PC-9 (cell line): ENCODE results near the gene MSMO1. TPM values are rescaled to one million over a fixed set of nuclear protein-coding genes. Genes with fewer than 3 reads are reported as not detected.
A peak's percentile ranks its signal among the peaks of the same experiment; 100 is the strongest.

Experiments used
- BruUV-seq: library from RNA; stranded (reverse); fragments of 400-500 nt; replicated peaks from 2 replicates; lab custom pipeline; 2021; lab: Mats Ljungman, UMichigan
- CTCF ChIA-PET: fragments of 300-600 bp; sonication (Branson Sonifier 250); formaldehyde crosslinking; loops from one replicate; lab custom pipeline; 2022; ENCODE audit warnings: antibody characterized with exemption; lab: Charles Lee
- POLR2A ChIA-PET: fragments of 300-600 bp; sonication (Branson Sonifier 250); formaldehyde crosslinking; loops from one replicate; lab custom pipeline; 2022; ENCODE audit warnings: antibody characterized with exemption; ENCODE audit not compliant: unreplicated experiment; lab: Charles Lee
- DNase-seq, 2 experiments: peaks; one replicate each; pipeline versions ENCODE4 v3.0.0 to v3.0.0-alpha.2; 2015 to 2022; ENCODE audit warnings: mixed read lengths in 1 of 2
- H2AFZ ChIP-seq: fragments of 200-600 bp; sonication (generic); 2 replicates; pipeline ENCODE4 v1.8.1; 2017; ENCODE audit warnings: antibody characterized with exemption
- H3F3A ChIP-seq: fragments of 200-600 bp; sonication (generic); 2 replicates; pipeline ENCODE4 v1.8.1; 2017; ENCODE audit warnings: antibody characterized with exemption, mild to moderate bottlenecking, low read depth; ENCODE audit not compliant: insufficient read depth
- H3K27ac ChIP-seq: fragments of 200-600 bp; sonication (generic); 2 replicates; pipeline ENCODE4 v1.6.1; 2016; ENCODE audit warnings: mixed run types
- H3K27me3 ChIP-seq: fragments of 200-600 bp; sonication (generic); 2 replicates; pipeline ENCODE4 v1.6.1; 2016; ENCODE audit warnings: low read depth, mixed run types; ENCODE audit not compliant: insufficient read depth
- H3K36me3 ChIP-seq: fragments of 200-600 bp; sonication (generic); 2 replicates; pipeline ENCODE4 v1.6.1; 2016; ENCODE audit warnings: low read depth, mixed run types
- H3K4me1 ChIP-seq: fragments of 200-600 bp; sonication (generic); replicated peaks from 2 replicates; pipeline ENCODE4 v1.6.1; 2016; ENCODE audit warnings: mixed run types; ENCODE audit not compliant: insufficient read depth
- H3K4me2 ChIP-seq: fragments of 200-600 bp; sonication (generic); 2 replicates; pipeline ENCODE4 v1.6.1; 2017; ENCODE audit warnings: mixed run types
- H3K4me3 ChIP-seq: fragments of 200-600 bp; sonication (generic); 2 replicates; pipeline ENCODE4 v1.6.1; 2016; ENCODE audit warnings: mixed run types
- H3K79me2 ChIP-seq: fragments of 200-600 bp; sonication (generic); 2 replicates; pipeline ENCODE4 v1.6.1; 2017; ENCODE audit warnings: low read depth, mixed run types
- H3K9me2 ChIP-seq: fragments of 200-600 bp; sonication (generic); 2 replicates; pipeline ENCODE4 v1.8.1; 2017; ENCODE audit warnings: mild to moderate bottlenecking; ENCODE audit not compliant: insufficient read depth
- H3K9me3 ChIP-seq: fragments of 200-600 bp; sonication (generic); 2 replicates; pipeline ENCODE4 v1.8.1; 2016; ENCODE audit warnings: low read depth; ENCODE audit not compliant: insufficient read depth
- H4K20me1 ChIP-seq: fragments of 200-600 bp; sonication (generic); 2 replicates; pipeline ENCODE4 v1.8.1; 2017; ENCODE audit not compliant: insufficient read depth
- EZH2 ChIP-seq: fragments of 200-600 bp; sonication (generic); IDR thresholded peaks from 2 replicates; pipeline ENCODE4 v1.8.0; 2017; ENCODE audit warnings: antibody characterized with exemption, low read depth
- intact Hi-C: fragments of 100-400 bp; cut with micrococcal nuclease; formaldehyde crosslinking; loops from one replicate; pipeline ENCODE4 v1.10.0; 2022; ENCODE audit not compliant: unreplicated experiment
- total RNA-seq: library from RNA; stranded (reverse); gene quantifications from 2 replicates; pipeline ENCODE4 v1.2.3, GENCODE V29; 2021
- TF ChIP-seq, protein P1 (sequence below): fragments of 200-600 bp; sonication (generic); conservative IDR thresholded peaks from 2 replicates; pipeline ENCODE4 v1.6.1; 2017; ENCODE audit warnings: mixed run types, antibody characterized with exemption, mild to moderate bottlenecking, moderate library complexity

MSMO1 gene
- total RNA-seq, 1 experiment from 2014 or later = 117 TPM

DNA sequence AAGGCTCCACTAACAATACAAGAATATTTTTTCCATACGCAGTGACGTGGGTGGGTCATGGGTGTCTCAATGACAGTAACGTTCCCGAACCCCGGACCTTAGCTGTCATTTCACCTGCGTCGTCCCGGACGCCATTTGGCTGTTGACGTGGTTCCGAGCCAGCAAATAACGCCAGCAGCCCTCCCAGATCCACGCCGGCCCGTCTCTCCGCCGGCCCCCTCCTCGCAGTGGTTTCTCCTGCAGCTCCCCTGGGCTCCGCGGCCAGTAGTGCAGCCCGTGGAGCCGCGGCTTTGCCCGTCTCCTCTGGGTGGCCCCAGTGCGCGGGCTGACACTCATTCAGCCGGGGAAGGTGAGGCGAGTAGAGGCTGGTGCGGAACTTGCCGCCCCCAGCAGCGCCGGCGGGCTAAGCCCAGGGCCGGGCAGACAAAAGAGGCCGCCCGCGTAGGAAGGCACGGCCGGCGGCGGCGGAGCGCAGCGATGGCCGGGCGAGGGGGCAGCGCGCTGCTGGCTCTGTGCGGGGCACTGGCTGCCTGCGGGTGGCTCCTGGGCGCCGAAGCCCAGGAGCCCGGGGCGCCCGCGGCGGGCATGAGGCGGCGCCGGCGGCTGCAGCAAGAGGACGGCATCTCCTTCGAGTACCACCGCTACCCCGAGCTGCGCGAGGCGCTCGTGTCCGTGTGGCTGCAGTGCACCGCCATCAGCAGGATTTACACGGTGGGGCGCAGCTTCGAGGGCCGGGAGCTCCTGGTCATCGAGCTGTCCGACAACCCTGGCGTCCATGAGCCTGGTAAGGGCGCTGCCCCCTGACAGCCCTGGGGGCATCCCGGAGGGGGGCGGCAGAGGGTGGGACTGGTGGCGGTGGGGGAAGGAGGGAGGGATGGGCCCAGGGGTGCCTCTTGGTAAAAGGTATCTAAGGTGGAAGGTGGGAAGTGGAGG lies 51.5 kb downstream of the MSMO1 start, which contains the start of gene CPE:
Gene CPE, plus strand, starts transcription at position 264 of the 933 bp plus-strand sequence. Its CDS starts 214 bp downstream, at position 478.
- H3F3A ChIP-seq = no peaks in the 10 kb centered on the region
- H2AFZ ChIP-seq = peak within 1 kb of the TSS; percentile 69
- DNase-seq = peak in 1 of 2 experiments; percentile 72
- no peak within 1 kb of the TSS for H3K27ac ChIP-seq
- CTCF ChIA-PET = no interaction called here
- no TSS peak for BruUV-seq
- TF ChIP-seq, protein P1, sequence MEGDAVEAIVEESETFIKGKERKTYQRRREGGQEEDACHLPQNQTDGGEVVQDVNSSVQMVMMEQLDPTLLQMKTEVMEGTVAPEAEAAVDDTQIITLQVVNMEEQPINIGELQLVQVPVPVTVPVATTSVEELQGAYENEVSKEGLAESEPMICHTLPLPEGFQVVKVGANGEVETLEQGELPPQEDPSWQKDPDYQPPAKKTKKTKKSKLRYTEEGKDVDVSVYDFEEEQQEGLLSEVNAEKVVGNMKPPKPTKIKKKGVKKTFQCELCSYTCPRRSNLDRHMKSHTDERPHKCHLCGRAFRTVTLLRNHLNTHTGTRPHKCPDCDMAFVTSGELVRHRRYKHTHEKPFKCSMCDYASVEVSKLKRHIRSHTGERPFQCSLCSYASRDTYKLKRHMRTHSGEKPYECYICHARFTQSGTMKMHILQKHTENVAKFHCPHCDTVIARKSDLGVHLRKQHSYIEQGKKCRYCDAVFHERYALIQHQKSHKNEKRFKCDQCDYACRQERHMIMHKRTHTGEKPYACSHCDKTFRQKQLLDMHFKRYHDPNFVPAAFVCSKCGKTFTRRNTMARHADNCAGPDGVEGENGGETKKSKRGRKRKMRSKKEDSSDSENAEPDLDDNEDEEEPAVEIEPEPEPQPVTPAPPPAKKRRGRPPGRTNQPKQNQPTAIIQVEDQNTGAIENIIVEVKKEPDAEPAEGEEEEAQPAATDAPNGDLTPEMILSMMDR = no peak; the same call in 1 of the 2 replicates
- TF ChIP-seq EZH2 = no peak
- peak within 1 kb of the TSS; percentile 65 for H3K4me2 ChIP-seq
- no peaks in the 10 kb centered on the region for H3K36me3 ChIP-seq
- H3K9me2 ChIP-seq = no peaks in the 10 kb centered on the region
- H3K9me3 ChIP-seq = no peaks in the 10 kb centered on the region
- H3K4me1 ChIP-seq = no peaks in the 10 kb centered on the region
- H3K4me3 ChIP-seq = peak within 1 kb of the TSS; percentile 58; the same call in 1 of the 2 replicates
- no peaks in the 10 kb centered on the region for H4K20me1 ChIP-seq
- POLR2A ChIA-PET = interaction anchor here (0.6 kb wide), 1 partner anchor 20 kb away, joined by 3 read pairs; no protein-coding TSS in a partner anchor
- intact Hi-C loops = no loop called here
- H3K27me3 ChIP-seq = no peaks in the 10 kb centered on the region
- H3K79me2 ChIP-seq = no peaks in the 10 kb centered on the region

DNA sequence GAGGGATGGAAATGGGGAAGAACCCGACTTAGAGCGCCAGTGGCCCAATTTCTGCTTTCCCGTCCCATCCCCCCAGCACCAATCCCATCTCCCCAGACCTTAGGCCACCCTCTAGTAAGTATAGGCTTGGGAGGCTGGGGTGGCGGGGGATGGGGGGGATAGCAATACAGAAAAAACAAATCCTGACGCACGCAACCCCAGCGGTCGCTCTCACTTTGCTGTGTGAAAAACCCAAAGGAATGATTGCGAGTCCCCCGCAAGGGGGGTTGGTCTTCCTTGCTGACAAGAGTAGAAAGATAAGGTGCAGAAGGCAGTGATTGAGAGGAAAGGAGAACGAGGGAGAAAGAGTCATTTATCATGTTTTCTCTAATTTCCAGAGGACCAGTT lies 52.2 kb downstream of the MSMO1 start:
- intact Hi-C loops = no loop called here
- H3K27me3 ChIP-seq = no peaks in the 10 kb centered on the region
- no peaks in the 10 kb centered on the region for H3K4me1 ChIP-seq
- no peak for TF ChIP-seq EZH2
- TF ChIP-seq, protein P1 = no peak
- H3F3A ChIP-seq = no peaks in the 10 kb centered on the region
- no peak overlapping the region for H3K4me2 ChIP-seq
- CTCF ChIA-PET = no interaction called here
- POLR2A ChIA-PET = no interaction called here
- H3K36me3 ChIP-seq = no peaks in the 10 kb centered on the region
- no peak overlapping the region for H2AFZ ChIP-seq
- no peaks in the 10 kb centered on the region for H3K9me3 ChIP-seq
- H3K79me2 ChIP-seq = no peaks in the 10 kb centered on the region
- no peak for DNase-seq
- BruUV-seq = no TSS peak
- H3K27ac ChIP-seq = no peak overlapping the region
- no peak overlapping the region for H3K4me3 ChIP-seq
- H3K9me2 ChIP-seq = no peaks in the 10 kb centered on the region
- H4K20me1 ChIP-seq = no peaks in the 10 kb centered on the region

DNA sequence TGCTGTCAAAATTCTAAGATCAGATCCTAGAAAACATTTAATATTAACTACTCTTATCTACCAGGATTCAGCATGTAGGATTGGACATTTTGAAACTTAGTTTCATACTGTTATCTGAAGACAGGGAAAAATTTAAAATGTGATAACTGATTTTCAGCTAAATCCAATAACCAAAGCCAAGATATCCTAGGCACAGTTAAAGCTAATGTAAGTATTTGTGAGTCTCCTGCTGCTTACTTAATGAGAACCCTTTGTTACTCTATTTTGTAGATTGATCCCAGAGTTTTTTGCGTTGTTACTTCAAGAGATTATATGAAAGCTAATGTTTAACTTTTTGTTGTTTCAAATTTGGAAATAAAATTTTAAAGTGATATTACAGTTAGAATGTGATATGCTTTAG lies 53.3 kb downstream of the MSMO1 start:
- Histone ChIP-seq H3K36me3 (no peaks in the 10 kb centered on the region), H3K79me2 (no peaks in the 10 kb centered on the region), H3K9me3 (no peaks in the 10 kb centered on the region), H3K27me3 (no peaks in the 10 kb centered on the region), H4K20me1 (no peaks in the 10 kb centered on the region), H3K27ac (no peak overlapping the region), H3K4me1 (no peaks in the 10 kb centered on the region), H3K4me2 (no peak overlapping the region), H3F3A (no peaks in the 10 kb centered on the region), H3K4me3 (no peak overlapping the region), H2AFZ (no peak overlapping the region), H3K9me2 (no peaks in the 10 kb centered on the region)
- no TSS peak for BruUV-seq
- intact Hi-C loops = no loop called here
- TF ChIP-seq, protein P1 = no peak
- TF ChIP-seq EZH2 = no peak
- ChIA-PET POLR2A (no interaction called here), CTCF (no interaction called here)
- no peak for DNase-seq
